Lower leg skin (tissue), 3 donors: ENCODE measurements around the gene NINJ2.

ENCODE experiments used
- CTCF ChIP-seq, 3 donors: fragments of 450-650 bp; IDR thresholded peaks; one replicate each; pipeline ENCODE4 v1.5.1; 2016; ENCODE audit warnings: antibody characterized with exemption in 3 of 3, mild to moderate bottlenecking in 3 of 3, moderate library complexity in 2 of 3
- POLR2A ChIP-seq, 2 donors: fragments of 450-650 bp; IDR thresholded peaks; one replicate each; pipeline ENCODE4 v1.6.1; 2016 to 2017; ENCODE audit warnings: antibody characterized with exemption in 2 of 2, mild to moderate bottlenecking in 1 of 2, moderate library complexity in 1 of 2

- TF ChIP-seq CTCF (IDR thresholded peaks at IDR 0.05), result no peak
- no peak for TF ChIP-seq POLR2A (IDR thresholded peaks at IDR 0.05)
Observed at GRCh38 chr12:638953-639557, 24.2 kb downstream of the NINJ2 start.
